ENCODE results near the gene NOP56. TPM values are rescaled to one million over a fixed set of nuclear protein-coding genes. Genes with fewer than 3 reads are reported as not detected.

Gene NOP56
- total RNA-seq, 6 experiments from 2014 or later, result 151 to 222 (median 165) TPM

GRCh38 chr20:2658414-2659354 is 6.3 kb downstream of the NOP56 start:
- no peak for TF ChIP-seq CTCF (IDR thresholded peaks at IDR 0.05)
- H3K36me3 Mint-ChIP-seq (ENCODE audit: low read depth), result peaks cover 51% of the 10 kb centered on the region
- H3K27me3 Mint-ChIP-seq (ENCODE audit: insufficient read depth), result peaks cover 4% of the 10 kb centered on the region; the same call in 1 of the 2 replicates
- H3K4me3 Mint-ChIP-seq, result no peak overlapping the region
- no peak for DNase-seq
- H3K4me1 Mint-ChIP-seq (ENCODE audit: low read depth), result peaks cover 44% of the 10 kb centered on the region
- no peaks in the 10 kb centered on the region for H3K9me3 Mint-ChIP-seq
- H3K27ac Mint-ChIP-seq, result peak overlapping the region; percentile 32

- Mint-ChIP-seq H3K4me3 (no peak overlapping the region), H3K4me1 (ENCODE audit: low read depth) (peaks cover 42% of the 10 kb centered on the region), H3K27ac (no peak overlapping the region), H3K36me3 (ENCODE audit: low read depth) (peaks cover 47% of the 10 kb centered on the region), H3K9me3 (no peaks in the 10 kb centered on the region), H3K27me3 (ENCODE audit: insufficient read depth) (peaks cover 4% of the 10 kb centered on the region; the same call in 1 of the 2 replicates)
- no peak for TF ChIP-seq CTCF (IDR thresholded peaks at IDR 0.05)
- no peak for DNase-seq
These were observed 7.1 kb downstream of the NOP56 start for GRCh38 chr20:2659547-2659946.

GRCh38 chr20:2663364-2663886 is 11.0 kb downstream of the NOP56 start:
- TF ChIP-seq CTCF (IDR thresholded peaks at IDR 0.05), result no peak
- no peak for DNase-seq
- H3K36me3 Mint-ChIP-seq (ENCODE audit: low read depth), result peaks cover 22% of the 10 kb centered on the region
- H3K9me3 Mint-ChIP-seq, result no peaks in the 10 kb centered on the region
- peaks cover 27% of the 10 kb centered on the region for H3K4me1 Mint-ChIP-seq (ENCODE audit: low read depth)
- peak overlapping the region; percentile 95 for H3K27ac Mint-ChIP-seq
- H3K4me3 Mint-ChIP-seq, result peak overlapping the region; percentile 91
- peaks cover 10% of the 10 kb centered on the region for H3K27me3 Mint-ChIP-seq (ENCODE audit: insufficient read depth)

GRCh38 chr20:2663887-2664719 is 11.7 kb downstream of the NOP56 start, which contains the start of gene IDH3B:
Gene IDH3B (minus strand): TSS chr20:2664216. CDS start chr20:2664188, 28 bp downstream.
- peaks cover 27% of the 10 kb centered on the region for H3K4me1 Mint-ChIP-seq (ENCODE audit: low read depth)
- H3K36me3 Mint-ChIP-seq (ENCODE audit: low read depth), result peaks cover 22% of the 10 kb centered on the region
- peak within 1 kb of the TSS; percentile 95 for H3K27ac Mint-ChIP-seq
- peak within 1 kb of the TSS; percentile 91 for H3K4me3 Mint-ChIP-seq
- no peaks in the 10 kb centered on the region for H3K9me3 Mint-ChIP-seq
- no peak for TF ChIP-seq CTCF (IDR thresholded peaks at IDR 0.05)
- peaks cover 12% of the 10 kb centered on the region for H3K27me3 Mint-ChIP-seq (ENCODE audit: insufficient read depth)
- peak; percentile 90 for DNase-seq

GRCh38 chr20:2671977-2672376 is 19.5 kb downstream of the NOP56 start:
- no peak for DNase-seq
- no peak overlapping the region for H3K4me3 Mint-ChIP-seq
- no peaks in the 10 kb centered on the region for H3K4me1 Mint-ChIP-seq (ENCODE audit: low read depth)
- H3K27me3 Mint-ChIP-seq (ENCODE audit: insufficient read depth), result peaks cover 22% of the 10 kb centered on the region
- no peak overlapping the region for H3K27ac Mint-ChIP-seq
- peak; percentile 52; the same call in 1 of the 2 replicates for TF ChIP-seq CTCF (IDR thresholded peaks at IDR 0.05)
- H3K36me3 Mint-ChIP-seq (ENCODE audit: low read depth), result no peaks in the 10 kb centered on the region
- no peaks in the 10 kb centered on the region for H3K9me3 Mint-ChIP-seq

Data from HFFc6 (cell line).